Measurements from ENCODE around the gene AFDN. TPM values are rescaled to one million over a fixed set of nuclear protein-coding genes. Genes with fewer than 3 reads are reported as not detected.

Gene AFDN
- total RNA-seq, 1 experiment from 2014 or later, result 182 TPM

GRCh38 chr6:167858842-167859664 is 32.3 kb downstream of the AFDN start:
- H3K4me3 Mint-ChIP-seq, result 0 out of 2 replicates have a peak overlapping the region, but pooled peaks have one; percentile 15
- ChIA-PET POLR2A (interaction anchor here (0.6 to 1.3 kb wide), 3 partner anchors 10 to 343 kb away, joined by 3 to 6 read pairs (median 3); no protein-coding TSS in a partner anchor), CTCF (interaction anchor here (0.6 kb wide), 2 partner anchors 19 to 21 kb away, joined by 3 to 7 read pairs; no protein-coding TSS in a partner anchor)
- ATAC-seq (no peak), DNase-seq (ENCODE audit: low spot score) (no peak)
- H3K4me1 Mint-ChIP-seq, result peaks cover 83% of the 10 kb centered on the region
- peak overlapping the region; percentile 95 for H3K27ac Mint-ChIP-seq
- no peaks in the 10 kb centered on the region for H3K9me3 Mint-ChIP-seq
- TF ChIP-seq ZNF532 (CRISPR knock-in tag; IDR thresholded peaks at IDR 0.05; ENCODE audit: borderline replicate concordance) (no peak), ZBTB21 (CRISPR knock-in tag; IDR thresholded peaks at IDR 0.05; ENCODE audit: borderline replicate concordance) (no peak), HMGA2 (CRISPR knock-in tag; IDR thresholded peaks at IDR 0.05) (no peak), NFE2L1 (CRISPR knock-in tag; IDR thresholded peaks at IDR 0.05) (no peak), TCF7 (CRISPR knock-in tag; IDR thresholded peaks at IDR 0.05; ENCODE audit: low read depth) (no peak), ZSCAN18 (CRISPR knock-in tag; IDR thresholded peaks at IDR 0.05) (no peak), ZNF671 (CRISPR knock-in tag; IDR thresholded peaks at IDR 0.05) (no peak), SP1 (CRISPR knock-in tag; conservative IDR thresholded peaks at IDR 0.05) (no peak), ARID4B (CRISPR knock-in tag; IDR thresholded peaks at IDR 0.05; ENCODE audit: borderline replicate concordance) (no peak), TEAD1 (CRISPR knock-in tag; IDR thresholded peaks at IDR 0.05) (no peak)
- no peaks in the 10 kb centered on the region for H3K36me3 Mint-ChIP-seq
- H3K27me3 Mint-ChIP-seq (ENCODE audit: low read depth), result no peaks in the 10 kb centered on the region

GRCh38 chr6:167860550-167861226 is 34.0 kb downstream of the AFDN start:
- H3K27me3 Mint-ChIP-seq (ENCODE audit: low read depth), result no peaks in the 10 kb centered on the region
- ATAC-seq, result peak; percentile 62
- H3K27ac Mint-ChIP-seq, result peak overlapping the region; percentile 92
- POLR2A ChIA-PET, result interaction anchor here (1.3 kb wide), 1 partner anchor 11 kb away, joined by 3 read pairs; no protein-coding TSS in a partner anchor
- H3K4me1 Mint-ChIP-seq, result peaks cover 78% of the 10 kb centered on the region
- H3K36me3 Mint-ChIP-seq, result no peaks in the 10 kb centered on the region
- no peaks in the 10 kb centered on the region for H3K9me3 Mint-ChIP-seq
- DNase-seq (ENCODE audit: low spot score), result no peak
- CTCF ChIA-PET, result interaction anchor here (0.6 to 1.6 kb wide), 3 partner anchors 11 to 78 kb away, joined by 3 to 4 read pairs (median 3); no protein-coding TSS in a partner anchor
- no peak overlapping the region for H3K4me3 Mint-ChIP-seq
- TF ChIP-seq FOXJ3 (CRISPR knock-in tag; IDR thresholded peaks at IDR 0.05; ENCODE audit: borderline replicate concordance) (no peak), ZNF219 (CRISPR knock-in tag; IDR thresholded peaks at IDR 0.05; ENCODE audit: borderline replicate concordance) (no peak), ZNF138 (CRISPR knock-in tag; conservative IDR thresholded peaks at IDR 0.05) (no peak), KAT7 (CRISPR knock-in tag; IDR thresholded peaks at IDR 0.05; ENCODE audit: borderline replicate concordance) (no peak), NR3C1 (CRISPR knock-in tag; conservative IDR thresholded peaks at IDR 0.05; ENCODE audit: low read depth) (no peak), SP1 (CRISPR knock-in tag; conservative IDR thresholded peaks at IDR 0.05) (no peak), FOXK1 (CRISPR knock-in tag; IDR thresholded peaks at IDR 0.05) (no peak), TEAD4 (CRISPR knock-in tag; IDR thresholded peaks at IDR 0.05) (no peak), GTF2I (CRISPR knock-in tag; conservative IDR thresholded peaks at IDR 0.05) (no peak), ZNF532 (CRISPR knock-in tag; IDR thresholded peaks at IDR 0.05; ENCODE audit: borderline replicate concordance) (no peak)
